ENCODE data around the gene ESRRB.

DNA sequence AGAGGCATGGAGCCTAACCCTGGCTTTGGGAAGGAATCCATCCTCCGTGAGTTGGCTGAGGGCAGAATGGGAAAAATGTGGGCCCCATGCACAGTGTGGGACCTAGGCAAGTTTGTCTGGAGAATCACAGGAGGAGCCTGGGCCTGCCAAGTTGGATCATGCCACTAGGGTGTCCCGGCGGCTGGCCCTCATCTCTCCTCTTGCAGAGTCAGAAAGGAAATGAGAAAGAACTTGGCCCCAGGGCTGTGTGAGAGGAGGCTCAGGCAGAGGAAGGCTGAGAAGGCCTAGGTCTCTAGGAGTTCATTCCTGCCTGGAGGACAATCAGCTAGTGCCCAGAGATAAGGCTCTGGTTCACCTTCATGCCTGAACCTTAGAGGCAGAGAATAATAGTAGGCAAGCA lies 2.5 kb upstream of the ESRRB start:
- TF ChIP-seq CTCF (IDR thresholded peaks at IDR 0.05) (no peak), POLR2A (IDR thresholded peaks at IDR 0.05) (no peak)
